GM12874 (cell line): ENCODE results near the gene ZNF835.

ENCODE experiments used
- CTCF ChIP-seq: IDR thresholded peaks from 2 replicates; pipeline ENCODE4 v1.5.1; 2011; ENCODE audit warnings: low read depth, mild to moderate bottlenecking, control low read depth, low read length, moderate library complexity; ENCODE audit not compliant: insufficient read depth

Gene ZNF835

GRCh38 chr19:56701895-56702294 lies 30.3 kb upstream of the ZNF835 start:
- TF ChIP-seq CTCF = no peak

- no peak for TF ChIP-seq CTCF
These were observed 28.0 kb upstream of the ZNF835 start for GRCh38 chr19:56699552-56699951.

GRCh38 chr19:56692206-56692895 lies 20.8 kb upstream of the ZNF835 start:
- no peak for TF ChIP-seq CTCF

GRCh38 chr19:56690670-56691069 lies 19.1 kb upstream of the ZNF835 start:
- TF ChIP-seq CTCF = no peak

GRCh38 chr19:56689198-56689597 lies 17.6 kb upstream of the ZNF835 start:
- TF ChIP-seq CTCF = no peak

GRCh38 chr19:56687031-56687430 lies 15.5 kb upstream of the ZNF835 start:
- TF ChIP-seq CTCF = no peak

GRCh38 chr19:56683116-56683515 lies 11.6 kb upstream of the ZNF835 start:
- no peak for TF ChIP-seq CTCF
